ENCODE data around the gene OR6C4.
"Not testable (repeated sequence)": the region's sequence is repeated elsewhere in the genome, so short reads cannot be mapped to it uniquely, and the experiment has no call there.

OR6C4 gene

GRCh38 chr12:55549302-55549701, at the start of gene OR6C4:
OR6C4 (plus strand) TSS chr12:55549602; CDS start chr12:55551227, 1,625 bp downstream.
- DNase-seq, result no peak

- DNase-seq, result no peak
These were observed 49.6 kb upstream of the OR6C4 start for GRCh38 chr12:55499810-55500252.

GRCh38 chr12:55501601-55502000, 47.8 kb upstream of the OR6C4 start:
- DNase-seq, result no peak

DNA sequence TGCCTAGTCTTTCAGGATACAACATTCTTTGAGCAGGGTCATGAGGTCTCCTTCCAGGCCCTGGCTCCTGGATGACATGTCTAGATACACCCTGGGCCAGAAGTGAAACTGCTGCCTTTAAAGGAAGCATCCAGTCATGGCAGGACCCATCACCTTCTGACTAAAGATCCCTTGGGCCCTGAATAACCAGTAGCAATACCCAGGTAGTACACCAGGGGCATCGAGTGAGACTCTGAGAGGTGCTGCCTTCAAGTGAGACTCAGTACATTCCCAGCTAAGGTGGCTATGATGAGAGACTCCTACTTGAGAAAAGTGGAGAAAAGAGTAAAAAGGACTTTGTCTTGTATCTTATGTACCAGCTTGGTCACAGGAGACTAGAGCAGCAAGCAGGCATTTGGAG, 33.7 kb upstream of the OR6C4 start:
- no peak for DNase-seq

GRCh38 chr12:55516391-55516790, 33.0 kb upstream of the OR6C4 start:
- DNase-seq, result no peak

GRCh38 chr12:55548235-55548634, 1.2 kb upstream of the OR6C4 start:
- DNase-seq, result not testable (repeated sequence)

- no peak for DNase-seq
These were observed 646 bp upstream of the OR6C4 start for GRCh38 chr12:55548756-55549155.

DNA sequence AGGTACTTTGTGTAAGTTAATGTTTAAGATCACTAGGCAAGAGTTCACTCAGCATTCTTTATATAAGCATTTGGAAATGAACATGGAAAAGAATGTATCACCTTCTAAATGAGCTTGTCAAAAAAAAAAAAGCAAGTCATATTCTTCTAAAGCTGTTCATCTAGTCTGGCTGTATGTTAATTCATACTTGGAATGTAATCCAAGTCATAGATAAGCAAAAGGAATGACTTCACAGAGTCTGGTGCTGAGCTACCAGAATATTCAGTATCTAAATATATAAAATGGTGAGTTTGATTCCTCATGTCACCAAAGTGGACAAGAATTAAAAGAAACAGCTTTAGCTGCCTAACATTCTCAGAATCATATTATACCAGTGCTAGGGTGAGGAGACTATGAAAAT, 4.9 kb downstream of the OR6C4 start:
- no peak for DNase-seq

- DNase-seq, result not testable (repeated sequence)
These were observed 20.7 kb downstream of the OR6C4 start for GRCh38 chr12:55570060-55570459.

- not testable (repeated sequence) for DNase-seq
These were observed 21.3 kb downstream of the OR6C4 start for GRCh38 chr12:55570689-55571088.

- DNase-seq, result no peak
These were observed 22.8 kb downstream of the OR6C4 start, which contains the start of gene OR2AP1 for GRCh38 chr12:55572168-55572567. OR2AP1 (plus strand) TSS chr12:55572468; CDS start chr12:55574415, 1,947 bp downstream.

DNA sequence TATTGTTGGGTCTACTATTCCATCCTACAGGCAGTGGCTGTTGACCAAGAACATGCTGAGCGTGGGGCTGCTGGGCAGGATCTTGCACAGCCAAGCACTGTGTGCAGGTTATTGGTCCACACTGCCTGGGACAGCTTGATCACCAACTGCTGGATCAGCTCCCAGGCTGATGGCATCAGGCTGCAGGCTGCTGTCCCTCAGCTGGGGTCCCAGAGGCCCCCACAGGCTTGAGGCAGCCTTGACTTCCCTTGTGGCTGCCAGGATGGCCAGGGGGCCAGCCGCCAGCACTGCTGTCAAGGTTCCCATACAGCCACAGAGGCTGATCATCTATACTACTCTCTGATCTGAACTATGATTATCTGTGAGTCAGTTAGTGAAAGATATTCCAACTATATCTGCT, 32.7 kb downstream of the OR6C4 start:
- DNase-seq, result no peak

- no peak for DNase-seq
These were observed 36.4 kb downstream of the OR6C4 start for GRCh38 chr12:55585817-55586216.

- not testable (repeated sequence) for DNase-seq
These were observed 40.8 kb downstream of the OR6C4 start for GRCh38 chr12:55590152-55590551.
